ENCODE measurements around the gene RBBP8NL.

GRCh38 chr20:62448038-62448437 is 20.7 kb upstream of the RBBP8NL start:
- no peak for TF ChIP-seq CTCF (IDR thresholded peaks at IDR 0.05; ENCODE audit: low read depth, low read length, missing input control)
- TF ChIP-seq RAD21 (IDR thresholded peaks at IDR 0.05), result no peak
- no peak for TF ChIP-seq ATF3 (IDR thresholded peaks at IDR 0.05)
- no peak for TF ChIP-seq MAX (IDR thresholded peaks at IDR 0.05)
- no peak for TF ChIP-seq GABPA (IDR thresholded peaks at IDR 0.05 in 1 of 2, conservative IDR thresholded peaks at IDR 0.05 in 1 of 2)
- TF ChIP-seq REST (IDR thresholded peaks at IDR 0.05), result no peak
- no peak for TF ChIP-seq FOXA1 (IDR thresholded peaks at IDR 0.05)
- TF ChIP-seq RXRA (IDR thresholded peaks at IDR 0.05), result no peak
- TF ChIP-seq EGR1 (IDR thresholded peaks at IDR 0.05; ENCODE audit: low read depth in 2 of 2), result no peak
- TF ChIP-seq YY1 (IDR thresholded peaks at IDR 0.05), result no peak
- TF ChIP-seq TAF1 (conservative IDR thresholded peaks at IDR 0.05), result no peak
